Ovary (tissue), 3 donors: Measurements from ENCODE around the gene GABBR1.

Experiments
- EP300 ChIP-seq: sonication (generic); formaldehyde crosslinking; IDR thresholded peaks from one replicate; pipeline ENCODE4 v1.6.1; 2017; ENCODE audit warnings: antibody characterized with exemption
- POLR2A ChIP-seq: fragments of 450-650 bp; IDR thresholded peaks from one replicate; pipeline ENCODE4 v1.6.1; 2017; ENCODE audit warnings: antibody characterized with exemption, mild to moderate bottlenecking, moderate library complexity
- TF ChIP-seq, protein P1 (sequence below), 3 donors: fragments of 450-650 bp in 2 of 3; fragments of 200-600 bp in 1 of 3; IDR thresholded peaks; one replicate each; pipeline versions ENCODE4 v1.5.1 to v1.8.0; 2016 to 2022; ENCODE audit warnings: antibody characterized with exemption in 3 of 3, mild to moderate bottlenecking in 1 of 3
- donor health status: DM: no; HTN: no; CAD: no.

DNA sequence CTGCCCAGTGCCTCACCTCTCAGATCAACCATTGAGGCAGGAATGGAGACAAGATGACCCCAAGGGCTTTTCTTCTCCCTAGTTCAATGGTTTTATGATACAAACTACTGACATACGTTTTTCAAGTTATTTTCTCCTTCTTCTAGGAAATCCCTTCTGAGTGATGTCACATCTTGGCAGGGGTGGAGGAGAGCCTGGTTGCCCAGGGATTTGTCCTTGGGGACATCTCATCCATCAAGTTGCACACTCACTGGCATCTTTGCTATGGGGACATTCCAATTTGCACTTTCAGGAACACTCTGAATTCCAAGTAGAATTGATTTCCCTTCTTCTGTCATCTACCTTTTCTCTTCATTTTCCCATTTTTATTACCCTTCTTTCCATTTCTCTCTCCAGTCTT is 38.0 kb upstream of the GABBR1 start:
- TF ChIP-seq, protein P1, sequence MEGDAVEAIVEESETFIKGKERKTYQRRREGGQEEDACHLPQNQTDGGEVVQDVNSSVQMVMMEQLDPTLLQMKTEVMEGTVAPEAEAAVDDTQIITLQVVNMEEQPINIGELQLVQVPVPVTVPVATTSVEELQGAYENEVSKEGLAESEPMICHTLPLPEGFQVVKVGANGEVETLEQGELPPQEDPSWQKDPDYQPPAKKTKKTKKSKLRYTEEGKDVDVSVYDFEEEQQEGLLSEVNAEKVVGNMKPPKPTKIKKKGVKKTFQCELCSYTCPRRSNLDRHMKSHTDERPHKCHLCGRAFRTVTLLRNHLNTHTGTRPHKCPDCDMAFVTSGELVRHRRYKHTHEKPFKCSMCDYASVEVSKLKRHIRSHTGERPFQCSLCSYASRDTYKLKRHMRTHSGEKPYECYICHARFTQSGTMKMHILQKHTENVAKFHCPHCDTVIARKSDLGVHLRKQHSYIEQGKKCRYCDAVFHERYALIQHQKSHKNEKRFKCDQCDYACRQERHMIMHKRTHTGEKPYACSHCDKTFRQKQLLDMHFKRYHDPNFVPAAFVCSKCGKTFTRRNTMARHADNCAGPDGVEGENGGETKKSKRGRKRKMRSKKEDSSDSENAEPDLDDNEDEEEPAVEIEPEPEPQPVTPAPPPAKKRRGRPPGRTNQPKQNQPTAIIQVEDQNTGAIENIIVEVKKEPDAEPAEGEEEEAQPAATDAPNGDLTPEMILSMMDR (IDR thresholded peaks at IDR 0.05), result no peak
- TF ChIP-seq POLR2A, result no peak
- TF ChIP-seq EP300, result no peak
